Esophagus (tissue), 2 donors: Measurements from ENCODE around the gene CEMIP. TPM values are rescaled to one million over a fixed set of nuclear protein-coding genes. Genes with fewer than 3 reads are reported as not detected.
A peak's percentile ranks its signal among the peaks of the same experiment; 100 is the strongest.

Experiments
- H3K27ac ChIP-seq, 2 donors: one replicate each; pipeline ENCODE4 v1.5.1; 2013; ENCODE audit warnings: low read depth in 2 of 2, mild to moderate bottlenecking in 2 of 2, inconsistent platforms in 1 of 2, low read length in 1 of 2, moderate library complexity in 1 of 2
- H3K27me3 ChIP-seq, 2 donors: one replicate each; pipeline ENCODE4 v1.6.1; 2013; ENCODE audit warnings: low read length in 2 of 2, control low read depth in 1 of 2, mild to moderate bottlenecking in 1 of 2; ENCODE audit not compliant: insufficient read depth in 2 of 2, control insufficient read depth in 1 of 2
- H3K36me3 ChIP-seq, 2 donors: one replicate each; pipeline ENCODE4 v1.6.1; 2013; ENCODE audit warnings: low read length in 1 of 2; ENCODE audit not compliant: control insufficient read depth in 2 of 2, insufficient read depth in 2 of 2
- H3K4me1 ChIP-seq, 2 donors: one replicate each; pipeline ENCODE4 v1.6.1; 2013; ENCODE audit warnings: low read length in 1 of 2; ENCODE audit not compliant: control insufficient read depth in 2 of 2, insufficient read depth in 2 of 2
- H3K4me3 ChIP-seq, 2 donors: one replicate each; pipeline ENCODE4 v1.5.1; 2013; ENCODE audit warnings: low read length in 2 of 2, mild to moderate bottlenecking in 2 of 2, low read depth in 1 of 2, moderate library complexity in 1 of 2
- H3K9me3 ChIP-seq, 2 donors: one replicate each; pipeline ENCODE4 v1.6.1; 2013; ENCODE audit warnings: mild to moderate bottlenecking in 2 of 2, low read depth in 1 of 2, low read length in 1 of 2, moderate library complexity in 1 of 2; ENCODE audit not compliant: control insufficient read depth in 2 of 2, insufficient read depth in 1 of 2
- WGBS, 2 donors: extraction: QIAGEN DNeasy Blood & Tissue Kit; methylation state at CpG; one replicate each; pipeline ENCODE4 v1.1.7; 2013; 5-methylcytosine and 5-hydroxymethylcytosine counted together
- polyA plus RNA-seq, 2 donors: library from polyadenylated mRNA; stranded (reverse); fragments of 200-250 nt; gene quantifications; one replicate each; pipeline ENCODE4 v1.2.3, GENCODE V29; 2013
- donor health status: healthy with polysubstance abuse.
- donor health status: Bipolar disorder and iron deficiency.

CEMIP gene
- polyA plus RNA-seq, 2 donors: 2.0 to 2.2 TPM

GRCh38 chr15:80779658-80780415 is 667 bp downstream of the CEMIP start:
- Histone ChIP-seq H3K36me3 (no peaks in the 10 kb centered on the region), H3K4me3 (peak overlapping the region; percentile 51 to 57), H3K4me1 (peaks cover 7 to 22% of the 10 kb centered on the region in 2 donors), H3K9me3 (no peaks in the 10 kb centered on the region), H3K27me3 (no peaks in the 10 kb centered on the region), H3K27ac (no peak overlapping the region)
- WGBS, 2 donors: 2 to 3% methylated on average over 45 of the region's 45 CpGs

DNA sequence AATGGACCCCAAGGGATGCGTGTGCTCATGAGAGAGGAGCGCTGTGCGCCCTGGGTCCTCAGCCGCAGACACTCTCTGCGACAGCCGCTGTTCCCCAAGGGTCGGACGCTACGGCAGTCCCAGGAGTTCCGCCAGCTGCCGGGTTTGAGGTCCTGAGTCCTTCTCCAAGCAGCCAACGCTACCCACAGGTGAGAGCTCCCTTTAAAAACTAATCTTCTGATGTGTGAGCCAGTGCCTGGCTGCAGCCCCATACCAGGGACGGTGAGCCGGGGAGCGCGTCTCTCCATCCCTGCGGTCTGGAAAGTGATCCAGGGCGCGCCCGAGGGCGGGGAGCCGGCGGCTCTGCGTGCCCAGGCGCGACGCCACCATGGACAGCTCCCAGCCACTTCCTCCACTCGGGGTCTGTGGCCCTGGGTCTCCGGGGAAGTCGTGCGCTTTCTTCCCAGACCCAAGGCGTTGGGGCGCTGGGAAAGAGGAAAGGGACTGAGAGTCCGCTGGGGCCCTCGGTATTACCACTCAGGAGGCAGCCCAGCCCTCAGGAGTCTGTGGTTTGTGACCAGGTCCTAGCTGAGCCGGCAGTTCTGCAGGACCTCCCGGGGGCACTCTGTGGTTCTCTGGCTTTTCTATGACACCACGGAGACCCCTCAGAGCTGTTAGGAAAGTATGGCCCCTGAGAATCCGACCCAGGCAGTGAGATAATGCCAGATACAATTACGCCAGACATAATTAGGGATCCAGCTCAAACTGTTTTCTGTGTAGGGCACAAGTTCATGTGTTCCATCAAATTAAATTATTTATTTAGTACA is 1.4 kb downstream of the CEMIP start:
- H3K4me3 ChIP-seq: peak overlapping the region; percentile 51 to 57

DNA sequence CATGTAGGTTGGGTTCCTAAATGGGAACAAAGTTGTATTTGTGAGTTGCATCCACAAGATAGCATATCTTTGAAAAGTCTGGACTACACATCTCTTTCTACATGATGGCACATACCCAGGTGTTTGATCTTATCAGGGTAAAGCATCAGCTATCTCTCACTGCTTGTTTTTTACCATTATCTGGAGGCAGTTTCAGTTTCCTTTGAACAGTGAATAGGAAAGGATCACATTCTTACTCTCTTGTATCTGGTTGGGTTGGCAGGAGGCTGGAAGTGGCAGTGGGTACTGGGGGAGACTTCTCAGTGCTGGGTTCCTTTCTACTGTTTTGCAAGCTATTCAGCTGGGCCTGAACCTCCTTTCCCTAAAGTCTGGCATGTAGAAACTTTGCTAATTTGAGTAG is 4.1 kb downstream of the CEMIP start:
- no peaks in the 10 kb centered on the region for H3K27me3 ChIP-seq
- no peaks in the 10 kb centered on the region for H3K9me3 ChIP-seq
- H3K36me3 ChIP-seq: no peaks in the 10 kb centered on the region
- no peak overlapping the region for H3K27ac ChIP-seq
- no peak overlapping the region for H3K4me3 ChIP-seq
- peaks cover 7 to 12% of the 10 kb centered on the region in 2 donors for H3K4me1 ChIP-seq

More for the DNA sequence above, 1.4 kb downstream of the CEMIP start:
- Histone ChIP-seq H3K27me3 (no peaks in the 10 kb centered on the region), H3K27ac (no peak overlapping the region), H3K9me3 (no peaks in the 10 kb centered on the region), H3K36me3 (no peaks in the 10 kb centered on the region), H3K4me1 (peaks cover 7 to 22% of the 10 kb centered on the region in 2 donors)
- WGBS, 2 donors: 4 to 5% methylated on average over 39 to 40 of the region's 40 CpGs

- Histone ChIP-seq H3K27me3 (no peaks in the 10 kb centered on the region), H3K27ac (no peak overlapping the region), H3K4me1 (peaks cover 4 to 5% of the 10 kb centered on the region in 2 donors), H3K36me3 (no peaks in the 10 kb centered on the region), H3K9me3 (no peaks in the 10 kb centered on the region), H3K4me3 (no peak overlapping the region)
- 79 to 87% methylated on average over 5 of the region's 5 CpGs for WGBS, 2 donors
These were observed 6.2 kb downstream of the CEMIP start for GRCh38 chr15:80785335-80785734.

DNA sequence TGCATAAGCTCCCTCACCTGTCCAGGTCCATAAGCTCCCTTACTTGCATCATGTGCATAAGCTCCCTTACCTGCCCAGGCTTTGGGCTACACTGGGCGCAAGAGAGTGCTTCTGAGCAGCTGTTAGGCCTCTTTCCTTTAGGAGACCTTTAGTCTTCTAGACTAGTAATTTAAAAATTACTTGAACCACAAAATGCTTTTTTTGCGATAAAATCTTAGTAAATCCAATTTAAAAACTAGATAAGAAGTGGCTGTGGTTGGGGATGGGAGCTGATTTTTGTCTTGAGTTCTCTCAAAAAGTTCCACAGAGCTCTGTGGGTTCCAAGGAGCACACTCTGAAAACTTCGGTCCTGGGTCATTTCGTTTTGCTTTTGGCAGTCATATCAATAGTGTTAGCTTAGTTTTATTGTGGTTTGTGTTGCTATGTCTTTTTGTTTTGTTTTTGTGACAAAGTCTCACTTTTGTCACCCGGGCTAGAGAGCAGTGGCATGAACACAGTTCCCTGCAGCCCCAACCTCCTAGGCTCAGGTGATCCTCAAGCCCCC is 6.7 kb downstream of the CEMIP start:
- no peak overlapping the region for H3K4me3 ChIP-seq
- WGBS, 2 donors: 89 to 90% methylated on average over 5 of the region's 5 CpGs
- H3K27me3 ChIP-seq: no peaks in the 10 kb centered on the region
- H3K27ac ChIP-seq: no peak overlapping the region
- no peaks in the 10 kb centered on the region for H3K9me3 ChIP-seq
- H3K36me3 ChIP-seq: no peaks in the 10 kb centered on the region
- no peaks in the 10 kb centered on the region for H3K4me1 ChIP-seq

GRCh38 chr15:80787316-80787715 is 8.1 kb downstream of the CEMIP start:
- H3K4me1 ChIP-seq: no peaks in the 10 kb centered on the region
- H3K36me3 ChIP-seq: no peaks in the 10 kb centered on the region
- no peaks in the 10 kb centered on the region for H3K9me3 ChIP-seq
- no peaks in the 10 kb centered on the region for H3K27me3 ChIP-seq
- H3K4me3 ChIP-seq: no peak overlapping the region
- no peak overlapping the region for H3K27ac ChIP-seq
- WGBS, 2 donors: 88 to 94% methylated on average over 3 of the region's 3 CpGs

DNA sequence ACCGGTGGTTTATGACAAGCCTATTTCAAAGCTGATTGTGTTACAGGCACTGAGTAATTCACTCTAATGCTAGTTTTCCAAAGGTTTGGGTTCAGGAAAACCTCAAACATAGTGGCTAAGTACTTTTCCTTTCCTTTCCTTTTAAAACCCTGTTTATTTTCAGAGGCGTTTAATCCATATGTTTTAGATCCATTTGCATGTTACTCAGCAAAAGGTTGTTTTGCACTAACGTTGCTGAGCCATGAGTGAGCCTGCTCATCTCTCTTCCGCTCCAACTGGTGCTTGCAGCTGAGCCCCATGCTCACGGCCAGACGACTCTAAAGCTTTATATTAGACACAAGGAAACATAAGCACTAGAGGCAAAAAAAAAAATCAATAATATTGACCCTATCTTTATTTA is 9.4 kb downstream of the CEMIP start:
- Histone ChIP-seq H3K9me3 (no peaks in the 10 kb centered on the region), H3K4me3 (no peak overlapping the region), H3K27ac (no peak overlapping the region), H3K27me3 (no peaks in the 10 kb centered on the region), H3K4me1 (no peaks in the 10 kb centered on the region), H3K36me3 (no peaks in the 10 kb centered on the region)
- 71 to 74% methylated on average over 6 of the region's 6 CpGs for WGBS, 2 donors

DNA sequence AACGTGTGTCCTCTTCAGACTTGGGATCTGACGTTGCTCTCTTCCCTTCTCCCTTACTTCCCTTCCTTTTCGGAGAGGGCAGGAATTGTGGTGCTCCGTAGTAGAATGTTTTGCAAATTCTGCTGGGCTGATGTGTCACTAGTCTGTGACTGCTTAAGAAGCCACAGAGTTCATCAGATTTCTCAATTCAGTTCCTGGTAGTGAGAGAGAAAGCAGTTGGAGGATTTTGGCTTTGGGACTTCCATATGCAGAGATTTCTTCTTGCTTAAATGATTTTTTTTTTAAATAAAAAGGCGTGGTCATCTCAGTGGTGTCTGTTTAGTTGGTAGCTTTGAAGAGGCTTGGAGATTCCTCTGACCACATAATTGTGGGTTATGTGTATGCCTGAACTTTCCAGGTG is 10.1 kb downstream of the CEMIP start:
- WGBS, 2 donors: 66 to 68% methylated on average over 5 of the region's 5 CpGs
- H3K9me3 ChIP-seq: no peaks in the 10 kb centered on the region
- no peaks in the 10 kb centered on the region for H3K27me3 ChIP-seq
- H3K36me3 ChIP-seq: no peaks in the 10 kb centered on the region
- H3K4me3 ChIP-seq: no peak overlapping the region
- no peaks in the 10 kb centered on the region for H3K4me1 ChIP-seq
- no peak overlapping the region for H3K27ac ChIP-seq

GRCh38 chr15:80789796-80790195 is 10.6 kb downstream of the CEMIP start:
- no peaks in the 10 kb centered on the region for H3K36me3 ChIP-seq
- no peaks in the 10 kb centered on the region for H3K4me1 ChIP-seq
- WGBS, 2 donors: 73 to 77% methylated on average over 4 of the region's 4 CpGs
- no peak overlapping the region for H3K4me3 ChIP-seq
- no peaks in the 10 kb centered on the region for H3K27me3 ChIP-seq
- no peak overlapping the region for H3K27ac ChIP-seq
- no peaks in the 10 kb centered on the region for H3K9me3 ChIP-seq
